GM10266 (cell line): ENCODE results near the gene LILRB3.
A peak's percentile ranks its signal among the peaks of the same experiment; 100 is the strongest.

Source experiments
- DNase-seq: peaks from one replicate; pipeline ENCODE4 v3.0.0; 2012; ENCODE audit errors: extremely low spot score
- CTCF ChIP-seq: IDR thresholded peaks from 2 replicates; pipeline ENCODE4 v1.5.1; 2012; ENCODE audit warnings: mild to moderate bottlenecking, low read depth; ENCODE audit not compliant: control insufficient read depth, insufficient read depth; ENCODE audit errors: missing control alignments

The LILRB3 gene

GRCh38 chr19:54191011-54191810 is 31.6 kb downstream of the LILRB3 start, which contains the start of gene TSEN34:
Gene TSEN34, plus strand, starts transcription at chr19:54191308. Its CDS starts 57 bp downstream, at chr19:54191365.
- DNase-seq = peak; percentile 86
- TF ChIP-seq CTCF = no peak

- no peak for TF ChIP-seq CTCF
- DNase-seq = peak; percentile 93
Measured at GRCh38 chr19:54190503-54191010, 32.2 kb downstream of the LILRB3 start.

- no peak for TF ChIP-seq CTCF
- DNase-seq = peak; percentile 88
Measured at GRCh38 chr19:54189735-54190502, 32.9 kb downstream of the LILRB3 start.

- peak; percentile 72 for TF ChIP-seq CTCF
- no peak for DNase-seq
Measured at GRCh38 chr19:54189145-54189734, 33.6 kb downstream of the LILRB3 start, which contains the start of gene MBOAT7. Gene MBOAT7, minus strand, starts transcription at chr19:54189580. Its CDS starts 1,072 bp downstream, at chr19:54188508.

- no peak for TF ChIP-seq CTCF
- DNase-seq = no peak
Measured at GRCh38 chr19:54188215-54188871, 34.5 kb downstream of the LILRB3 start.

- TF ChIP-seq CTCF = no peak
- DNase-seq = no peak
Measured at GRCh38 chr19:54186934-54187381, 35.8 kb downstream of the LILRB3 start.
